Tongue (tissue), 2 donors: ENCODE data around the gene COL23A1. TPM values are rescaled to one million over a fixed set of nuclear protein-coding genes. Genes with fewer than 3 reads are reported as not detected.
A peak's percentile ranks its signal among the peaks of the same experiment; 100 is the strongest.

Experiments used
- DNase-seq: peaks from one replicate; pipeline ENCODE4 v3.0.0-alpha.2; 2015
- total RNA-seq: library from RNA; depleted of rRNA; stranded (reverse); fragments of >200 nt; gene quantifications from one replicate; pipeline ENCODE4 v1.2.3, GENCODE V29; 2014

COL23A1 gene
- total RNA-seq, 1 donor from 2014 or later, result 5.4 TPM

DNA sequence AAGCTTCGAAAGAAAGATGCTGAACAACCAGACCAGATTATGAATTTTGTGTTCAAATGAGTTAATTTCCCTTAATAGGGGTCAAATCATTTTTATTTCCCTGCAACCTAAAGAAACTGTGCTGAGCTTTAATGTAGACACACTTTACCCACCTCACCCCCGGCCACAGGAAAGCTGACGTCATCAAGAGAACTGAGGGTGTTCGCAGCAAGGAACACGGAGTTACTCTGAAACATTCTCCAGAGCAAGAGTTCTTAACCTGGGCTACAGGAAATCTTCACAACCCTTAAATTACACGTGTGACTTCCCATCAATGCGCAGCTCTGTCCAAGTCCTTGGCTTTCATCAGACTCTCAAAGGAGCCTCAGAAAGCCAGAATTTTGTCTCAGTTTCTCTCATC, 116.3 kb downstream of the COL23A1 start:
- peak; percentile 36 for DNase-seq

DNA sequence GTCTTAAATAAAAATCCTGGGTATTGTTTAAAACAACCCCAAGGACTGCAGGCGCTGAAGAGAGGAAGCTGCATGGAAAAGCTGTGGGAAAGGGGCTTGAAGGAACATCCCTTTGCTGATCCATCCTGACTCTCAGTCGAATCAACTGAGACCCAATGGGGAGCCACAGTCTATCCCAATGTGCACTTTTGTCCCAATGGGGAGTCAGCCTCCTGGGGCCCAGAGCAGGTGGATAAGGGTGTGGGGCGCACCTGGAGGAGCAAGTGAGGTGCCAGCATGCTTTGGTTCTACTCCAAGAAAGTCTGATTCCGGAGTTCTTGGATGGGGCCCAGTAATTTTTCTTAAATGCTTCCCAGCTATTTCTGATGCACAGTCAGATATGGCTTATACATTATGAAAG, 118.1 kb downstream of the COL23A1 start:
- no peak for DNase-seq

DNA sequence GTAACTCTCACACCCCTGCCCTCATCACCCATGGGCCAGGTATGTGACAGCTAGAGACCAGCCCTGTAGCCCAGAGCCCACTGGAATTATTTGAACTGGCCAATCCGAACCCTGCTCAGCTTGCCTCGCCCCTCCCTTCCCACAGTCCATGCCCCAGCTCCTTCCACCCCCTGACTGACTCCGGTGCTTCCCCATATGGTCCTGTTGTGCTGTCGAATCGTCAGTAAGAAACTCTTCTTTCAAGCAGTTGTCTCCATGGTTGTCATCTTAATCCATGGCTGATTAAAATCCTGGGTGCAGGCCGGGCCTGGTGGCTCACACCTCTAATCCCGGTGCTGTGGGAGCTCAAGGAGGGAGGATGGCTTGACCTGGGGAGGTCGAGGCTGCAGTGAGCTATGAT, 118.5 kb downstream of the COL23A1 start:
- no peak for DNase-seq

DNA sequence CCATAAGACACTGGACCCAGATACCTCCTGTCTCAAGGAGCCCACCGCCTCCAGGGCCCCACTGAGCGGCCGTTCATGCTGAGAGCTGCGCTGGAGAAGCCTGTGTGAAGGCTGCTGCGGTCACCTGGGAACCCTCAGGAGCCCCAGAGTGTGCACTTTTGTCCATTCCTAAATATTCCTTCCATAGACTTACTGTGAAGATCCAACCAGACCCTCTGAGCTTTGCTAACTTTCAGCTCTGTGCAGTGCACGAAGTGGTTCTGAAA, 119.5 kb downstream of the COL23A1 start:
- no peak for DNase-seq

DNA sequence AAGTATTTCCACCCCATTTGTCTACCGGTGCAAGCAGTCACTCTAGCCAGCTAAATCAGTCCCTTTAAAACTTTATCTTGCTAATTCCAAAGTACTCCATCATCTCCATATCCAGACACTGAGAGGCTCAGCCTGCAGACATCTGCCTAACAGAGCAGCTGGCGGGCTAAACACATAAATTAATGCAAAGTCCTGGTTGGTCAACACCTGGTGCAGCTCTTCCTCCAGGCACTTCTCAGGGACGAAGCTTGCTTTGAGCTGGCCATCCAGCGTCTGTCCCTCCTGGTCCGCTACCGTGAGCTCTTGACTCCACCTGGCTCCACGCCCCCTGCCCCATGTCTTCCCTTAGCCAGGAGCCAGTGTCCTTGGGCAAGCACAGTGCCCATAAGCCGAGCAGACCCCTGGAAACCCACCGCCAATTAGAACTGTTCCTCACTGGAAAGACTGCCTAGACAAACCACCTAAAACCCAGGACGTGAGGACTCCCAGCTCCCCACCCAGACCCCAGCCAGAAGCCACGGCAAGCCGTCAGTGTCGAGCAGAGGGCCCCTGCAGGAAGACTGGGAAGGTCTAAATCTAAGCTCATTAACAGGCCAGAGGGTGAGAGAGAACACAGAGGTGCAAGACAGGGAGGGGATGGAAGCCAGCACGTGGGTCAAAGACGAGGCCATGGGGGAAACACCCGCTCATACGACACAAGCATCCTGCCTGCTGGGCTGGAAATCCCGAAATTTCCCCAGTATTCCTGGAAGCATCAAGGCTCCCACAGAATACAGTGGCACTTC, 120.0 kb downstream of the COL23A1 start:
- DNase-seq, result no peak

DNA sequence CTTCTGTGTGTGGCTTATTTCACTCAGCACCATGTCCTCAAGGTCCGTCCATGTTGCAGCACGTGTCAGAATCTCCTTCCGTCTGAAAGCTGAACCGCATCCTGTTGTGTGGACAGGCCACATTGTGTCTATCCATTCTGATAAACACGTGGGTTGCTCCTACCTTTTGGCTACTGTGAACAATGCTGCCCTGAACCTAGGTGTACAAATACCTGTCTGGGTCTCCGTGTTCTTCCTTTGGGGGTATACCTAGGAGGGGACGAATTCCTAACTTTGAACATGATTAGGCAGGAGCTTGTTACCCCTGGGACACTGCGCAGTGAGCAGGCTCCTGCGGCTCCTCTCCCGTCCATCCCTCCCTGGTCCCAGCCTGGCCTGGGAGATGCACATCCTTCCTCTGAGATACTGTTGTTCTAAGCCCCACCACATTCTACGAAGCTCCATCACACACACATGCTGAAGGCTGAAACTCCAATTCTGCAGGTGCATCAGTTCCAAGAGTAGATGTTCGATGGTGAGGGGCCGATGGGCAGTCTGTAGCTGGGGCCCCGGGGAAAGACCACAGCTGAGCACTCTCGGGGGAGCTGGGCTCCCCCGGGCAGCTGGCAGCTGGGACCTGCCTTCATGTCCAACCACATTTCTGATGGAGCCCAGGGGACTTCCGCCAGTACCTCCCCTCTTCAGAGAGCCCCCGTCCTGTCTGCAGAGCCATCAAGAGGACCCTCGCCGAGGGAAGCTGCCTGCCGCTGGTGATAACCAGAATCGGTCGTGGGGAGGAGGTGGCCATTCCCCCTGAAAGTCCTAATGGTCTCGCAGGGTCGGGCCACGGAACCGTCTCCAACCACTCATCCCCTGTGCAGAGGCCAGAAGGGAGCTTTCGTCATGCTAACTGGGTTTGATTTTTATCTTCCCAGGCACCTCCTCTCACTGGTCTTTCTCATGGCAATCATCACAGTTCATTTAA, 120.9 kb downstream of the COL23A1 start:
- DNase-seq, result no peak

DNA sequence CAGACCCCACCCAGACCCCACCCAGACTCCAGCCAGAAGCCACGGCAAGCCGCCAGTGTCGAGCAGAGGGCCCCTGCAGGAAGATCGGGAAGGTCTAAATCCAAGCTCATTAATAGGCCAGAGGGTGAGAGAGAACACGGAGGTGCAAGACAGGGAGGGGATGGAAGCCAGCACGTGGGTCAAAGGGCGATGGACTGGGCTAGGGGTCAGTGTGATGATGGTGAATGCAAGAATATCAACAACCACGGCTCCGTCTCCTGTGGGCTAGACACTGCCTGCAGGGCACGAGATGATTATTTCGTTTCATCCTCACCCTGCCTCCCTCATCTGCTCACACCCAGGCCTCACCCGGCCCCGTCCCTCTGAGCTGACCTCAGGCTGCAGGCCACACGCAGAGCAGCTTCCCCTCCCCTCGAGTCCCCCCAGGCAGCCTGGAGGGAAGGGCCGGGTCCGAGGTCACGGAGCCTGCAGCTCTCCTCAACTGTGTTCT, 122.0 kb downstream of the COL23A1 start:
- no peak for DNase-seq

DNA sequence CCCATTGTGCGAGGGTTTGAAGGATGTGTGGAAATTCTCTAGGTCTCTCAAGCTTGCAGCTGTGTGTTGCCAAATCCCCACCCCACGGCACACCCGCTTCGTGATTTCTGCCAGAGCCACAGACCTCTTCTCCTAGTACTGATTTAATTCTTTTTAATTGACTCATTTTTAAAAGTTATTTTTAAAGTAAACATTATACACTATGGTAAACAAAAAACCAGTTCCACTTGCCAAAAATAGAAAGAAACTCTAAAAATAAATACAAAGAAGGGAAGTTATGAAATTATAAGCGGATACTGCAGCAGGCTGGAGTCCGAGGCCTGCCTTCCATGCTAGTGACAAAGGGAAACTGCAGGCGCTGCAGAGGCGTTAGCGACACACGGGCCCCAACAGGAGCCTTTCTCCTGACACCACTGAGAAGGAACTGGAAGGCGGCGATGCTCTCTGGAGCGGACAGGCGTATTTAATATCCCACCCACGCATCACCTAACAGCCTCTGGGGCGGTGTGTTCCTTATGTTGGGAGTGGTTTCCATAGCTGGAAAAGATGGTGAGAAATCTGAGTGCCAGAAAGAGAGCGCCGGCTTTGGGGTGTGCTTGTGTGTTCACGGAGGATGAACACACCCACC, 122.5 kb downstream of the COL23A1 start:
- DNase-seq, result peak; percentile 72

DNA sequence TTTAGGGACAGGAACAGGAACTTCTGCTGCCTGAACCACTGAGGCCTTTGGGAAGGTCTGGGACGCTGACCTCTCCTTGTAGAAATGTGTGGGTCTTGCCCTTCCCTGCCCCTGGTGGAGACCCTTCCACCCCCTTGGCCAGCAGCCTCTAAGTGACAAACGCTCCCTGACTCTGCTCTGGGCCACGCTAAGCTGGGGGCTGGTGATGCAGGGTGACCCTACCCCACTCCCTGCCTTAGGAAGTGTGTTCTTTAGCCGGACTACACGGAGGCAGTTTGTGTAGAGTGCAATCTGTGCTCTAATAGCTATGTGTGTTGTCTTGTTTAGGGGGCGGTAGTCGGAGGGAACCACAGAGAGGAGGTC, 123.0 kb downstream of the COL23A1 start:
- DNase-seq, result no peak

DNA sequence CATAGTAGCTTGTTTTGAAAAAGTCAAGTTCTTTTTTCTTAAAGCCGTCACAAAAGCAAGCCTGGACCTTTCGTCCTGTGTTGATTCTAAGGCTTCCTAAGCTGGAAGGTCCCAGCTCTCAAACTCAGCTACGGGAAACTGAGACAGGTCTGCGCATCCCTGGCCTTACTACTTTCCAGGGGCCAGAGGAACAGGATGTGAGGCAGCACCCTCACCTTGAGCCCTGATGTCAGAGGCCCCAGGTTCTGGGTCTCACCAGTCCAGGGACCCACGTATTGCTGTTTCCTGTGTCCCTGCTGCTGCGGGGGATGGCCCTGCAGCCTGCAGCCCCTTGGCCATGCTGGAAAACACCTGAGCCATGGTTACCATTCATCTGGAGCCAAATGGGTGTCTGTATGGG, 123.9 kb downstream of the COL23A1 start:
- no peak for DNase-seq

DNA sequence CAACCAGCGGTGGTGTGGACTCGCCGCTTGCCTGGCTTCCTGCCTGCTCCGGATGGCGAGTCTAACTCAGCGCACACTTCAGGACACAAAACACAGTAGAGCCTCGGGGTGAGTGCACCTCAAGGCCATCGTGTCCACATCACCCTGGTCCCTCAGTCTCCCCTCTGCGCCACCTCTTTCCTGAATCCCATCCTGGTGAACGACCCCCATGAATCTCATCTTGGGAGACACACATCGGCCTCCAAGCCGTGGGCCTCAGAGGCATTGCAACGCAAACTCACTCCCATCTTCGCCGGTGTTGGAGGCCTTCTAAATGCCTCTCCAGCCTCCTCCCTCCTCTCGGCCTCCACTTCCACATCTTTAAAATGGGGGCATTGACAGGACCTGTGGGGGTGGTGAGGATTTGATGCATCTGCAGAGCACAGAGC, 124.3 kb downstream of the COL23A1 start:
- DNase-seq, result no peak

DNA sequence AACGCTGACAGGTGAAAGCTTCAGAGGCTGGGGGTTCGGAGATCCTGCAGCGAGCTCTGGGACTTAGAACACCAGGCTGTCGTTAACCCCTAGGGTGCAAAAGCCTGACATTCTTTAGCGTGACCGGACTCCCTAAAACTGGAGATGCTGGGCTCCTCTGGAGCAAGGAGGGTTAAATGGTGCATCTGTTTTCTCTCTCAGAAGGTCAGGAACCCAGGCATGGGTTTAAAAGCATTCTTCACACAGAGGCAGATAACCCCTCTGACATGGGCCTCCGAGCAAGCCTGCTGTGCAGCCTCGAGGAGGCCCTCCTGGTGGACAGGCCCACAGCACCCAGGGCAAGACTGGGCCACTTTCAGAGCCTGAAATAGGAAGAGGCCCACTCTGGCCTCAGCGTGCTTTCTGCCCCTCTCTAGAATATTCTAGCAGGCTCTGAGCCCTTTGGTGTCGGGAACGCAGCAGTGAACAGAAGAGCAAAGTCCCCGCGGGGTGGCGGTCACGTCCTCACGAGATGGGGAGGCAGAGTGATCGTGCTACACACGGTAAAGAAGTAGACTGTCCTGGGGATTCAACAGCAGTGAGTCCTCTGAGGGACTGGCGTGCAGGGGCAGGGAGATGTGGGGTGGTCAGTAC, 124.8 kb downstream of the COL23A1 start:
- DNase-seq, result no peak

DNA sequence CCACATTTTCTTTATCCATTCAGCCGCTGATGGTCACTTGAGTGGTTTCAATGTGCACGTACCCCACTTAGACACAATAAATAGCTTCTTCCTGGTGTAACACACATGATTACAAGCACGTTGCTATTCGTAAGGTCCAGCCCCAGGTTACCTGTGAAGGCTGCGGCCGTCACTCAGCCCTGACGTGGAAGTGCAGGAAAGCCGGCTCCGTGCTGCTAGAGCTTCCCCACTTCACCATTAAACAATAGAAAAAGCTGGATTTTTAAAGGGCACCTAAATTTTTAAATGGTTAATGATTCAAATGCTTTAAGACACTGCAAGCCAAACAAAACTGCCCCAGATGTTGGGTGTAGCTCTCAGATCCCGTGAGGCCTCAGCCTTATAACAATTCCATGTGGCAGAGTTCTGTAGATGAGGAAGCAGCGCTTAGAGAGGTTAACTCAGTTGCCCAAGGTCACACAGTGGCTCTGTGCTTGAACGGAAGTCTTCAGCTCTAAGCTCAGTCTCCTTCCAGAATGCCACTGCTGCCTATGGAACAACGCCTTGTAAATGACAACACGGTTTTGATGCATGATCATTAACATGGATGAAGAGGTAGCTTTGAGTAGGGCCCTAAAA, 125.7 kb downstream of the COL23A1 start:
- DNase-seq, result no peak

DNA sequence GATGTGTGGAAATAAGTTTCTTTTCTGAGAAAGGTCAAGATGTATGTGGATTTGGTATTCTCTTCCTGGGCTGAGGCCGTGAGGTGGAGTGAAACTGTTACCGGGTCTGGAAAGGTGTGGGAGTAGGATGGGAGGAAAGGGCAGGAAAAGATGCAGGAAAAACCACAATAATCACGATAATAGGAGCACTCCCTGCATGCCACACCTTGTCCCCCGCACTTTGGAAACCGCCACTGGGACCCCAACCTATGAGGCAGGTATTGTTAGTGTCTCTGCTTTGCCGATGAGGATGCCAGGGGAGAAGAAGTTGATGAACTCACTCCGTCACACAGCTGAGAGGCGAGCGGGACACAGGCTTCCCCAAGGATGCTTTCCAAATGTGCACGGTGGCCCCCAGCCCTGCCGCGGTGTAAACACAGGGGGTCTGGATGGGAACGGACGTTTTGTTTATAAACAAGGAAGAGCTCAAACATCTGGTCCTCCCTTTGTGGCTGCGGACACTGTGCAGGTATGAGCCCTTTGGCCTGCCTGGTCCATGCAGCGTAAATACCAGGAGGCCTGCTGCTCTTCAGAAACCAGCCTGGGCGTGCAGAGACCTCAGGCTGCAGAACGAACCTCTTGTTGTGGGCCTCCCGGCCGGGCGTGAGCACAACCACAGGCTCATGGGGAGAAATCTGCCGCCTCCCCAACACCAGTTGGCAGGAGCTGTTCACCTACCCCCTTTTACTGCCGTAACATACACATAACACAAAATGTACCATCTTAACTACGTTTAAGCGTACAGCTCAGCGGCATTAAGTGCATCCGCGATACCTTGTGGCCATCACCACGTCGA, 126.7 kb downstream of the COL23A1 start:
- DNase-seq, result peak; percentile 55

DNA sequence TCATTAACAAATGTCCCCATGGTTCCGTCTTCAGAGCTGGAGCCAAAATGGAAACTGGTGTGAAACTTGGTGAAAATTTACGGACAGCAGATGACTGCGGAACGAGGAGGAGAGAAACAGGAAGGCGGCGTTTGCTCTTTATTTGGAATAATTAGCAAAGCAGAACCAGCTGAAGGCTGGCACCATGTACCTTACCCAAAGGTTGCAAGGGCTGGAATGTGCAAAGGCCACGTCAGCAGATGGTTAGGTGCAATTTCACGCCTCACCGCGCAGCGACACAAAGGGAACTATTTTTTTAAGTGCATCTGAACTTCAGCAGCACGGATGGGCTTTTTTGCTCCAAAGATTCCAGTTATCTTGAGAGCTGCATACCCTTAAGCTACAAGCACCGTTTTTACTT, 127.4 kb downstream of the COL23A1 start:
- DNase-seq, result no peak

DNA sequence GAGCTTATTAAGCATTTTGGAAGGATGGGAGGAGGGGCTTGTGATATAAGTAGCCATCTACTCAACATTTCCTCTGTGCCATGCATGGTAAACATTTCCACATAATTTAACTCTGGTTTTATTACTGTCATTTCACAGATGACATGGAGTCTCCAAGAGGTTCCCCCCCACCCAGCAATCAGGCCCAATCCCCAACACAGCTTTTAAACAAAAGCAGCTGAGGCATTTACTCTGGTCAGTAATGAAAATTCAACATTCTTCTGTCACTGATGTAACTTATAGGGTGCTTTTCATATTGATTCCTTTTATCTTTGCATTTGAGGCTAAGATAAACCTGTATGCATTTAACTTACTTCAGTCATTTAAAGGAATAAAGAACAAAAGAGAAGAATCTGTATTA, 128.1 kb downstream of the COL23A1 start:
- DNase-seq, result no peak

DNA sequence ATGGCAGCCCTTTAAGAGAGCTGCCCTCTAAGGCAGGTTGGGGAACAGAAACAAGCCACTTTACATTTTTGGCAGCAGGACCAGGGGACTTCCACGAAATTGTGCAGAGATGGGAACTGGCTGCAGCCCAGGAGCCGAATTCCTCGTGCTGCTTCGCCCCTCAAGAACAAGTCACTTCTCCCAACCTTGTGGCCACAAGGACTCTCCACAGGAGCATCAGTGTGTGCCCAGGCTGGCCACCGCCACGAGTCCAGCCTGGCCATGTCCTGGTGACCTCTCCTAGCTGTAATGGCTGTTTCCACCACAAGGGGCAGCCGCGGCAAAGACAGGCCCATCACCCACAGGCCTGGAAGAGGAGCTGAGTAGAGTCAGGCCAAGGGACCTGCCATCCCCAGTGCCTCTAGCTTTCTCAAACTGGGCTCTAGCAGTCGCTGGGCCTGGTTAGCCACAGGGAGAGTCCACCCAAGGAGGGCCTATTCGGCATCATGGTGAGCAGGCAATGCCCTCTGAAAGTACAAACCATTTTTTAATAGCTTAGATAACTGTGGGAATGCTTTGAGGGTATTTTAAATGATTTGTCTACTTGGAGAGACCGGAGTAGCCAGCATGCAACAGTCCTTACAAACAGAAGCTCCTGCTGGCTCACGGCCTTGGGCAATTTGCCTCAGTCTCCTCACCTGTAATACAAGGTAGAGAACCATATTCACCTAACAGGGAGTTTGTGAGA, 129.0 kb downstream of the COL23A1 start:
- peak; percentile 84 for DNase-seq

DNA sequence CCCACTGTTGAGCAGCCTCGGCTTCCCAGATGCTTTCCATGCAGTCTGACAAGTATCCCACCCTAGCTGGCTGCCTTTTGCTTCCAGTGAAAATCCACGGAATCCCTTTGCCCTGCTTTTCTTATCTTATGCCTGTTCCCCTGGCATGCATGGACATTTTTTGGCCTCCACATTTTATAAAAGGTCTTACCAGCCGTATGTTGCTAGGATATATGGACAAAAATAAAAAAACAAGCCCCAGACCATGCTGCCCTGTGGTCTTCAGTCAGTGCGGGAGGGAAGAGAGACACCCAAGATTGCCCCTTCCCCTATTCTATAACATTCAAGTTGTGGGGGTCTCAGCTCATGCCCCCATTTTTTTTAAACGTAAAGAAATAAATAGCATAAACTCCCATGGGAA, 129.6 kb downstream of the COL23A1 start:
- no peak for DNase-seq

DNA sequence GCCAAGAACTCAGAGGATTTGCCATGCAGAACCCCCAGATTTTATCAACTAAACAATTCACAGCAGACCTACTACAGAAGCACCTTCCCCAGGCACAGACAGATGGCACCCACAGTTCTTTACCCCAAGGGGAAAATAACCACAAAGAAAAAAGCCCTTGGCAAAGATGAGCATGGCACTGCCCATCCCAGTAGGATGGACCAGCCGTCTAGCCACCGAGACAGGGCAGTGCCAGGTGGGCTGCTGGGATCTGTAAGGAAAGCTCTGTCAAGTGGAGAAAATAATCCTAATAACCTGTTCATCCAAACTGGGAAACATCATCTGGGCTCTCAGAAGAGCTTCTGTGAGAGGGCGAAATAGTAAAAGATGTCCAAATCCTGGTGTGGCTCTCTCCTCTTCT, 130.0 kb downstream of the COL23A1 start:
- no peak for DNase-seq

DNA sequence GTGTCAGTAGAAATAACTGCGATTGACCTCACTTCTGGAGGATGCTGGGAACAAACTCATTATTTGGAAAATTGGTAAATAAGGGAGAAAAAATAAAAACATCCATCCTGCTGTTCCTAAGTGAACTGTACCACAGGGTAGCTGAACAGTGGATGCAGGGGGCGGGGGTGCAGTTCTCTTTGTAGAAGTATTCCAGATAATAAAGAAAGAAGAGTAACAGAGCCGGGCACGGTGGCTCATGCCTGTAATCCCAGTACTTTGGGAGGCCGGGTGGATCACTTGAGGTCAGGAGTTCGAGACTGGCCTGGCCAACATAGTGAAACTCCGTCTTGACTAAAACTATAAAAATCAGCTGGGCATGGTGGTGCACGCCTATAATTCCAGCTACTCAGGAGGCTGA, 132.1 kb downstream of the COL23A1 start:
- DNase-seq, result no peak

DNA sequence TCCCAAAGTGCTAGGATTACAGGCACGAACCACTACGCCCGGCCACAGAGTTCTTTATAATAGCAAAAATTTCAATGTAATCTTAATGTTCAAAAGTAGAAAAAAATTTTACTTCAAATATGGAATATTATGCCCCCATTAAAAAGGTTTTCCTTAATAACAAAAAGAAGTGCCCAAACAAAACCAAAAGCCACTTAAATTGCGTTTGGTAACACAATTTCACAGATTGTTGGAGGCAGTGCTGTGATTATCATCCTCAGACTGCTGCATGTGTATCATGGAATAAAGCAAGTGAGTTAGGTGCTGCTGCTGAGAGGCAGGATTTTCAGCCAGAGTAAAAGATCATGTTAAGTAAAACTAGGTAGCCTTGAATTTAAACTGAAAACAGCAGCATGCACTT, 132.7 kb downstream of the COL23A1 start:
- DNase-seq, result no peak
